ENCODE results near the gene USP47. TPM values are rescaled to one million over a fixed set of nuclear protein-coding genes. Genes with fewer than 3 reads are reported as not detected.

Gene USP47
- total and polyA plus RNA-seq, 9 of the 15 experiments (the other 6 are each of a cell fraction or from before 2014, with no cell fraction given), result 13.1 to 63.6 (median 34.7) TPM

GRCh38 chr11:11816511-11817314 lies 25.1 kb upstream of the USP47 start (continued):
- TF ChIP-seq ZNF408 (CRISPR knock-in tag; IDR thresholded peaks at IDR 0.05; ENCODE audit: low read depth), result no peak
- TF ChIP-seq RBM34 (IDR thresholded peaks at IDR 0.05; ENCODE audit: borderline replicate concordance, insufficient read depth, low read length), result no peak
- TF ChIP-seq FOXJ3 (CRISPR knock-in tag; IDR thresholded peaks at IDR 0.05), result no peak
- no peak for TF ChIP-seq SAP30 (IDR thresholded peaks at IDR 0.05; ENCODE audit: borderline replicate concordance, insufficient read depth, low read depth, low read length, poor library complexity, severe bottlenecking)
- TF ChIP-seq TCF3 (CRISPR knock-in tag; IDR thresholded peaks at IDR 0.05), result peak; percentile 40; the same call in 1 of the 2 replicates
- TF ChIP-seq NRF1 (conservative IDR thresholded peaks at IDR 0.05 in 1 of 2, IDR thresholded peaks at IDR 0.05 in 1 of 2), result no peak
- peak; percentile 68 for TF ChIP-seq TAL1 (IDR thresholded peaks at IDR 0.05)
- TF ChIP-seq, protein P1, sequence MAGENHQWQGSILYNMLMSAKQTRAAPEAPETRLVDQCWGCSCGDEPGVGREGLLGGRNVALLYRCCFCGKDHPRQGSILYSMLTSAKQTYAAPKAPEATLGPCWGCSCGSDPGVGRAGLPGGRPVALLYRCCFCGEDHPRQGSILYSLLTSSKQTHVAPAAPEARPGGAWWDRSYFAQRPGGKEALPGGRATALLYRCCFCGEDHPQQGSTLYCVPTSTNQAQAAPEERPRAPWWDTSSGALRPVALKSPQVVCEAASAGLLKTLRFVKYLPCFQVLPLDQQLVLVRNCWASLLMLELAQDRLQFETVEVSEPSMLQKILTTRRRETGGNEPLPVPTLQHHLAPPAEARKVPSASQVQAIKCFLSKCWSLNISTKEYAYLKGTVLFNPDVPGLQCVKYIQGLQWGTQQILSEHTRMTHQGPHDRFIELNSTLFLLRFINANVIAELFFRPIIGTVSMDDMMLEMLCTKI (IDR thresholded peaks at IDR 0.05; ENCODE audit: partially characterized antibody), result no peak
- no peak for TF ChIP-seq HLTF (IDR thresholded peaks at IDR 0.05)
- TF ChIP-seq, protein P2, sequence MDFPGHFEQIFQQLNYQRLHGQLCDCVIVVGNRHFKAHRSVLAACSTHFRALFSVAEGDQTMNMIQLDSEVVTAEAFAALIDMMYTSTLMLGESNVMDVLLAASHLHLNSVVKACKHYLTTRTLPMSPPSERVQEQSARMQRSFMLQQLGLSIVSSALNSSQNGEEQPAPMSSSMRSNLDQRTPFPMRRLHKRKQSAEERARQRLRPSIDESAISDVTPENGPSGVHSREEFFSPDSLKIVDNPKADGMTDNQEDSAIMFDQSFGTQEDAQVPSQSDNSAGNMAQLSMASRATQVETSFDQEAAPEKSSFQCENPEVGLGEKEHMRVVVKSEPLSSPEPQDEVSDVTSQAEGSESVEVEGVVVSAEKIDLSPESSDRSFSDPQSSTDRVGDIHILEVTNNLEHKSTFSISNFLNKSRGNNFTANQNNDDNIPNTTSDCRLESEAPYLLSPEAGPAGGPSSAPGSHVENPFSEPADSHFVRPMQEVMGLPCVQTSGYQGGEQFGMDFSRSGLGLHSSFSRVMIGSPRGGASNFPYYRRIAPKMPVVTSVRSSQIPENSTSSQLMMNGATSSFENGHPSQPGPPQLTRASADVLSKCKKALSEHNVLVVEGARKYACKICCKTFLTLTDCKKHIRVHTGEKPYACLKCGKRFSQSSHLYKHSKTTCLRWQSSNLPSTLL (IDR thresholded peaks at IDR 0.05), result no peak
- no peak for TF ChIP-seq TRIM24 (IDR thresholded peaks at IDR 0.05)
- TF ChIP-seq SMARCE1 (IDR thresholded peaks at IDR 0.05), result peak; percentile 78; the same call in 1 of the 2 replicates
- TF ChIP-seq, protein P3, sequence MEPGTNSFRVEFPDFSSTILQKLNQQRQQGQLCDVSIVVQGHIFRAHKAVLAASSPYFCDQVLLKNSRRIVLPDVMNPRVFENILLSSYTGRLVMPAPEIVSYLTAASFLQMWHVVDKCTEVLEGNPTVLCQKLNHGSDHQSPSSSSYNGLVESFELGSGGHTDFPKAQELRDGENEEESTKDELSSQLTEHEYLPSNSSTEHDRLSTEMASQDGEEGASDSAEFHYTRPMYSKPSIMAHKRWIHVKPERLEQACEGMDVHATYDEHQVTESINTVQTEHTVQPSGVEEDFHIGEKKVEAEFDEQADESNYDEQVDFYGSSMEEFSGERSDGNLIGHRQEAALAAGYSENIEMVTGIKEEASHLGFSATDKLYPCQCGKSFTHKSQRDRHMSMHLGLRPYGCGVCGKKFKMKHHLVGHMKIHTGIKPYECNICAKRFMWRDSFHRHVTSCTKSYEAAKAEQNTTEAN (CRISPR knock-in tag; IDR thresholded peaks at IDR 0.05), result no peak
- TF ChIP-seq ZNF512 (tag; IDR thresholded peaks at IDR 0.05), result no peak
- no peak for TF ChIP-seq SRSF1 (IDR thresholded peaks at IDR 0.05; ENCODE audit: low read depth, low read length)
- TF ChIP-seq RUNX1 (IDR thresholded peaks at IDR 0.05; ENCODE audit: low read depth), result no peak
- TF ChIP-seq CBX8 (IDR thresholded peaks at IDR 0.05; ENCODE audit: borderline replicate concordance, extremely low read depth, low read depth, low read length, poor library complexity, severe bottlenecking), result no peak
- TF ChIP-seq MLLT1 (IDR thresholded peaks at IDR 0.05), result no peak
- no peak for TF ChIP-seq ZNF184 (CRISPR knock-in tag; IDR thresholded peaks at IDR 0.05)
- TF ChIP-seq ARID1B (IDR thresholded peaks at IDR 0.05), result peak; percentile 72
